HG03108 (cell line): ENCODE measurements around the gene KRTAP12-1.
"Not testable (repeated sequence)": the region's sequence is repeated elsewhere in the genome, so short reads cannot be mapped to it uniquely, and the experiment has no call there.

ENCODE experiments used
- ATAC-seq: cut with Tn5 transposase; IDR thresholded peaks from one replicate; pipeline ENCODE4 v1.9.1; 2021; ENCODE audit warnings: moderate library complexity; ENCODE audit not compliant: unreplicated experiment

Gene KRTAP12-1

DNA sequence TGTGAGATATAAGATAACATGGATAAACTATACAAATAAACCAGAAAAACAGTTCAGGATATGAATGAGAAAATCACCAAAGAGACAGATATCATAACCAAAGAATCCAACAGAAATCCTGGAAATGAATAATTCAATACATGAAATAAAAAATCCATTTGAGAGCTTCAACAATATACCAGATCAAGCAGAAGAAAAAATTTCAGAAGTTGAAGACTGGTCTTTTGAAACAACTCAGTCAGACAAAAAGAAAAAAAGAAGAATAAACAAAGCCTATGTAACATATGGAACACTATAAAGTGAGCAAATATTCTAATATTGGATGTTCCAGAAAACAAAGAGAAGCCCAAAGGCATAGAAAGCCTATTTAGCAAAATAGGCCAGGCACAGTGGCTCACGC, 10.1 kb downstream of the KRTAP12-1 start:
- ATAC-seq, result no peak

- ATAC-seq, result no peak
Observed at GRCh38 chr21:44670642-44671432, 11.1 kb downstream of the KRTAP12-1 start.

GRCh38 chr21:44667612-44668011, 14.4 kb downstream of the KRTAP12-1 start:
- no peak for ATAC-seq

GRCh38 chr21:44666401-44667320, 15.3 kb downstream of the KRTAP12-1 start, which contains the start of gene KRTAP12-2:
Gene KRTAP12-2 (minus strand): TSS chr21:44666927. CDS start chr21:44666886, 41 bp downstream.
- no peak for ATAC-seq

DNA sequence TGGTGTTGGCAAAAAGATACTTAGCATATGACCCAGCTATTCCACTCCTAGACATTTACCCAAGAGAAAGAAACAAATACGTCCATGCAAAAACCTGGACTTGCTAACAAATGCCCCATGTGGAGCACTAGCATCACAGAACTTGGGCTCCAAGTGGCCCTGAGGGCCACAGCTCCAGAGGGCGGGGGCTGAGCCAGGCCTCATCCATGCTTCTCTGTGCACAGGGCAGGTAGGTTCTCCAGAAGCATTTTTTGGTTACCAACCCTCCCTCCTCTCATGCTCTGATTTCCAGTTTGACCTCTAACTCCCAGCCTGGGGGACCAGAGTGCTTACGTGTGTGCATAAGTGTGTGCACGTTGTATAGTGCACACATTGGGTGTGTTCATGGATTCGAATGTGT, 17.3 kb downstream of the KRTAP12-1 start:
- ATAC-seq, result no peak

DNA sequence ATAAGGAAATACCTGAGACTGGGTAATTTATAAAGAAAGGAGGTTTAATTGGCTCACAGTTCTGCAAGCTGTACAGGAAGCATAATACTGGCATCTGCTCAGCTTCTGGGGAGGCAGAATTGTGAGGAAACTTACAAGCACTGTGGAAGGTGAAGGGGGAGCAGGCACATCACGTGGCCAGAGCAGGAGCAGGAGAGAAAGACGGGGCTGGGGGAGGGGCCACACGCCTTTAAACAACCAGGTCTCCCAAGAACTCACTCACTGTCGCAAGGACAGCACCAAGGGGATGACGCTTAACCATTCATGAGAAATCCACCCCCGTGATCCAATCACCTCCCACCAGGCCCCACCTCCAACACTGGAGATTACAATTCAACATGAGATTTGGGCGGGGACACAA, 20.4 kb downstream of the KRTAP12-1 start:
- not testable (repeated sequence) for ATAC-seq

DNA sequence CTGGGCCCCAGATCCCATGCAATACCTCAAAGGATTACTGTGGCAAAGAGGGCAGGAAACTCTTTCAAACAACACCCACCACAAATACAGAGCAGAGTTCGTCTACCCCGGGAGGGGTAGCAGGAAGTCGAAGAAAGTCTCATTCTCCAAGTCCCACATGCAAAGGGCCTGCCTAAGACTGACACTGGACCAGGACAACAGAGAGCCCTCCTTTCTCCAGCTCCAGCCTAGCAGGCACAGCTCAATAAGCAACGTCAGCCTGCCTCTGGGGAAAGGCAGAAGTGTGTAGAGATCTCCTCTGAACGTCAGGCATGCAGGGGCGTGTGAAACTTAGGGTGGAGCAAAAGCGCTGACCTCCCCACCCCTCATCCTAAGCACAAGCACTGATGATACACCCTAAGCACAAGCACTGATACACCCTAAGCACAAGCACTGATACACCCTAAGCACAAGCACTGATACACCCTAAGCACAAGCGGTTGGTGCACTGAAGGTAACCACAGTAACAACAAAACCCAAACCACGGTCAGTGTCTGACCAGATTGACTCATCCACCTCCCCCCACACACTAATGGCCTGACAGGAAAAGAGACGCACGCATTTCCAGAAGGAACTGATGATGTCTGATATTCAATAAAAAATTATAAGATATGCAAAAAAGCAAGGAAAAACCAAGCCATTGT, 22.9 kb downstream of the KRTAP12-1 start:
- ATAC-seq, result no peak

- ATAC-seq, result no peak
Observed at GRCh38 chr21:44658541-44658910, 23.4 kb downstream of the KRTAP12-1 start.

GRCh38 chr21:44657635-44658540, 24.1 kb downstream of the KRTAP12-1 start, which contains the start of gene KRTAP12-3:
Gene KRTAP12-3 (plus strand): TSS chr21:44657932. CDS start chr21:44657980, 48 bp downstream.
- ATAC-seq, result no peak

DNA sequence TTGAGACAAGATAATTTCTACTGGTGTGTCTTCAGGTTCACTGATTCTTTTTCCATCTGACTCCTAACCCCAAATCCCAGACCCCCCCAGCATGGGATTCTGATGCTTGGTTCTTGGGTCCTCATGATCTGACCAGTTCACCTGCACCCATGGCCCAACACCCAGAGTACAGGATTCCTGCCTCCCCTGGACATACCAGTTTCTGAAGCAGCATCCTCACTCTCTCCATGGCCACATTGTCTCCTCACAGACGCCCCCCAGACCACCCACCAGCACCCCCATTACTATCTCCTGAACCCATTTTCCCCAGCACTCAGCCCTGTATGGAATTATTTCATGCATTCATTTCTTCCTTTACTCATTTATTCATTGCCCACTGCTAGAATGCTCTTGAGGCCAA, 25.1 kb downstream of the KRTAP12-1 start:
- no peak for ATAC-seq

DNA sequence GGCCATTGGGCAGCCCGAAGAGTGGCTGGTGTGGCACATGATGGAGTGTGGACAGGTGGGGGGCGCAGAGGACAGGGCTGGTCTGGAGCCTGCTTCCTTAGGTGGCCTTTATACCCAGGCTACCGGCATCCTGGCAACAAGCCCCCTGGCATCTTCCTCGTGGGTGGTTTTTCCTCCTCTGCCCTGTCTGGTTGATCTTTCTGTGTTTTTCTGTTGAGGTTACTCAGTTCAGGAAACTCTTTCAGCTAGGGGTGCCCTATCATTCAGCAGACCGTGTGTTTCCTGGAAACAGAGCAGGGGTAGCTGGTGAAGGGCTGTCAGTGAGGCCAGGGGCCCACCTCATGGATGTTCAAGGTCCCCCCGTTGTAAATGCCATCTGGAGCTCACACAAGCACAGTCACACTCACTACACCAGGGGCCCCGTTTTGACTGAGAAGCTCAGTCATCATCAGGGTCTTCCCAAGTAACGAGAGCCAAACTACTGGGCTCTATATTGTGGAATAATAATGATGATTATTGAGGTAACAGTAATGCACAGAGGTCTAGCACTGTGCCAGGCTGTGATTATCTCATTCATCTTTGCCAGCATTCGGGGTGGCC, 27.3 kb downstream of the KRTAP12-1 start, which contains the start of gene KRTAP12-4:
KRTAP12-4 (minus strand) TSS at position 84 of the 600 bp plus-strand sequence; CDS start at position 39, 45 bp downstream.
- no peak for ATAC-seq

DNA sequence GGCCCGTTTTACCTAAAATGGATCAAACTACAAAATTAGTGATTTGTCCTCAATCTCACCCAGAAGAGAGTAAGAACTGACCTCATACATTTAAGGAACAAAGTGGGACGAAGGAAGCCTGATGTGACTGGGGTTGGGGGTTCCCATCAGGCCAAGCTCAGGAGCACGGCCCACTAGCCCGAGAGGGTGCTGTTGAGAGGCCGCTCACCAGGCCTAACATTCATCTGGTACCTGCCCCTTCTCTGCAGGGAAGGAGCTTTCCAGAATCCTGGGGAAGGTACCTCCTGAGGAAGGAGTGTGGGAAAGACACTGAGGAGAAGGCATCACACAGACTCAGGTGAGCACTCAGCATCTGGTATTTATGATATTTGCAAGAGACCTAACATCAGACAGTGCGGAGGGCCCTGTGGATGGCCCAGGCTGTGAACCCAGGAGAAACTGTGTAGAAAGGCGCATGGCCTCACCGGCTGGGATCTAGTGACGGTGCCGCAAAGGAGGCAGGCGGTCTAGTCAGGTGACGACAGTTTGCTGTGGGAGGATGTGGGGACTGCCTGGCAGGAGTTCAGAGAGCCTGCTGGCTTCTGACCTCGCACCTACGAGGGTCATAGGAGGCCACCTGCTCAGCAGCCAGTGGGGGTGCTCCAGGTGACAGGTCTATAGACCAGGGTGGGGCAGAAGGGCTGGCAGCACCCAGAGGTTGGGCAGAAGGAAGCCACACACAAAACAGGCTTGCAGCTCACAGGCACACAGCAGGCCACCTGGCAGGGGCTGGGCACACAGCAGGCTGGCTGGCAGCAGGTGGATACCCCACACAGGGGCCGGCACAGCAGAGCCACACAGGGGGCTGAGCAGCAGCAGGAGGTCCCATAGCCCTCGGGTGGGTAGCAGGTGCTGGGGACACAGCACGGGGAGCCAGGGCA, 28.0 kb downstream of the KRTAP12-1 start:
- no peak for ATAC-seq

- ATAC-seq, result no peak
Observed at GRCh38 chr21:44653123-44653522, 28.8 kb downstream of the KRTAP12-1 start.

GRCh38 chr21:44650973-44651675, 30.8 kb downstream of the KRTAP12-1 start:
- no peak for ATAC-seq

GRCh38 chr21:44650265-44650972, 31.5 kb downstream of the KRTAP12-1 start:
- ATAC-seq, result no peak

- ATAC-seq, result no peak
Observed at GRCh38 chr21:44649521-44650100, 32.4 kb downstream of the KRTAP12-1 start.
